MG63 (cell line): ENCODE results near the gene CTNNA3. TPM values are rescaled to one million over a fixed set of nuclear protein-coding genes. Genes with fewer than 3 reads are reported as not detected.
"Not testable (repeated sequence)": the region's sequence is repeated elsewhere in the genome, so short reads cannot be mapped to it uniquely, and the experiment has no call there.

Experiments used
- DNase-seq: peaks from one replicate; pipeline ENCODE4 v3.0.0-alpha.2; 2020
- H3K27me3 ChIP-seq: fragments of 250-450 bp; sonication (Bioruptor Pico); 2 replicates; pipeline ENCODE4 v1.5.1; 2020; ENCODE audit warnings: mild to moderate bottlenecking, moderate library complexity
- H3K36me3 ChIP-seq: fragments of 250-450 bp; sonication (Bioruptor Pico); 2 replicates; pipeline ENCODE4 v1.5.1; 2020; ENCODE audit warnings: mild to moderate bottlenecking, moderate library complexity
- H3K4me3 ChIP-seq: fragments of 250-450 bp; sonication (Bioruptor Pico); 2 replicates; pipeline ENCODE4 v1.5.1; 2020; ENCODE audit warnings: mild to moderate bottlenecking, moderate library complexity
- H3K9me3 ChIP-seq: fragments of 250-450 bp; sonication (Bioruptor Pico); 2 replicates; pipeline ENCODE4 v1.5.1; 2020; ENCODE audit warnings: mild to moderate bottlenecking, moderate library complexity
- total RNA-seq: library from RNA; depleted of rRNA; stranded (reverse); fragments of >200 nt; shearing (Covaris generic); gene quantifications from 2 replicates; pipeline ENCODE4 v1.2.3, GENCODE V29; 2014; ENCODE audit warnings: low replicate concordance; rRNA removed

The CTNNA3 gene
- total RNA-seq: 1.1 TPM in 1 of 2 replicates, not detected in the other

DNA sequence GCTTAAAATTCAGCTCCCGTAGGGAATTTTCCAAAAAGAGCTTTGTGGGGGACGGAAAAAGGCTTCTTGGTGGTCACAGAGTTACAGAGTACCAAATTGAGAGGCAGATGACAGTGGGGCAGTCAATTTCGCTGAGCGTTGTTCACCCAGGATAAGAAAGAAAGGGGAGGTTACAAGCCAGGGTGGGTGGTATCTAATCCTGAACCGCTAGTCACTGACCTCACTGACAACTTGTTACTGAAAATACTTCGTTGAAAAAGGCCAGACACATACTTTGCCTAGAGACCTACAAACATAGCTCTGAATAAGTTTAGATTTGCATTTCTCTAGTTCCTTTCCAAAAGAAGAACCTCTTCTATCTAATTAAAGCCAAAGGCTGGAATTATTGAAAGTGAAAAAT, at the start of gene CTNNA3:
CTNNA3 (minus strand) TSS at position 167 of the 400 bp plus-strand sequence.
- Histone ChIP-seq H3K27me3 (no peaks in the 10 kb centered on the region), H3K4me3 (peak within 1 kb of the TSS; percentile 15; the same call in 1 of the 2 replicates), H3K36me3 (no peaks in the 10 kb centered on the region), H3K9me3 (no peaks in the 10 kb centered on the region)
- DNase-seq: no peak

GRCh38 chr10:67735430-67735829, 39.4 kb upstream of the CTNNA3 start:
- no peaks in the 10 kb centered on the region for H3K9me3 ChIP-seq
- no peak for DNase-seq
- no peaks in the 10 kb centered on the region for H3K27me3 ChIP-seq
- H3K36me3 ChIP-seq: no peaks in the 10 kb centered on the region
- H3K4me3 ChIP-seq: no peak overlapping the region

DNA sequence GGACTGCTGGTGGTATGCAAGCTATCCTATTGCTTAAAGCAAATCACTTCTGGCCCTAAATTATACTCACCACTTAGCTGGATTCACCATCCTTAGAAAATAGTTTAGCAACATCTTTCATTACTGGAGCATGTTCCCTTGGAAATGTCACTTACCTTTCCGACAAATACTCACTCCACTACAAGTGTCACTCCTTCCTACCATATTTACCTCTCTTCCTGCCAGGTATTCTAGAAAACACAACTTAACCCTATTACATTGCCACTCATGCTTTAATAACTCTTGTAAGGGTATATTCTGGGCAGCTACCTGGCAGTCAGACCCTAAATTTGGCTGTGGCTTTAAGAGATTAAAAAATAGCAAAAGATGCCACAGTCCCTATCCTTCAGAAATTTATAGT, 37.5 kb upstream of the CTNNA3 start:
- no peak for DNase-seq
- no peak overlapping the region for H3K4me3 ChIP-seq
- no peaks in the 10 kb centered on the region for H3K9me3 ChIP-seq
- no peaks in the 10 kb centered on the region for H3K27me3 ChIP-seq
- no peaks in the 10 kb centered on the region for H3K36me3 ChIP-seq

- no peaks in the 10 kb centered on the region for H3K27me3 ChIP-seq
- no peak for DNase-seq
- H3K4me3 ChIP-seq: no peak overlapping the region
- H3K36me3 ChIP-seq: no peaks in the 10 kb centered on the region
- no peaks in the 10 kb centered on the region for H3K9me3 ChIP-seq
Measured at GRCh38 chr10:67725567-67725966, 29.6 kb upstream of the CTNNA3 start.

- no peak for DNase-seq
- Histone ChIP-seq H3K9me3 (no peaks in the 10 kb centered on the region), H3K4me3 (no peak overlapping the region), H3K27me3 (no peaks in the 10 kb centered on the region), H3K36me3 (no peaks in the 10 kb centered on the region)
Measured at GRCh38 chr10:67723601-67724000, 27.6 kb upstream of the CTNNA3 start.

DNA sequence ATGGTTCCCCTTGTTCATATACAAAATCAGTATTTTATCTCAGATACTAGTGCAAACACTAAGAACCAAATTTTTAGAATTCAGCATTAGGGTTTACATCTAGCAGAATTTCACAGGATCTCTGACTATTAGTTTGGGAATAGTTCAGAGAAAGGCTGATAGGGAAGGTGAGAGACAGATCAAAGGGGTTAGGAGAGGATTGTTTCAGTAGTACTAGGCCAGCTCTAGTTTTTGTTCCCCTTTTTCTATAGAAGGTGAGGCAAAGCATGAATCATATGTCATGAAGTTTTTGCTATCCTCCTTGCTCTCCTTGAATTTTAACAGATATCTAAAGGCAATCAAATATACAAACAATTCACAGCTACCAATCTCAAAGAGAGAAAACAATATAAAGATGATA, 26.1 kb upstream of the CTNNA3 start:
- no peak for DNase-seq
- Histone ChIP-seq H3K9me3 (no peaks in the 10 kb centered on the region), H3K27me3 (no peaks in the 10 kb centered on the region), H3K4me3 (no peak overlapping the region), H3K36me3 (no peaks in the 10 kb centered on the region)

GRCh38 chr10:67716455-67716854, 20.5 kb upstream of the CTNNA3 start:
- H3K4me3 ChIP-seq, H3K27me3 ChIP-seq, H3K36me3 ChIP-seq, DNase-seq, H3K9me3 ChIP-seq: not testable (repeated sequence)

DNA sequence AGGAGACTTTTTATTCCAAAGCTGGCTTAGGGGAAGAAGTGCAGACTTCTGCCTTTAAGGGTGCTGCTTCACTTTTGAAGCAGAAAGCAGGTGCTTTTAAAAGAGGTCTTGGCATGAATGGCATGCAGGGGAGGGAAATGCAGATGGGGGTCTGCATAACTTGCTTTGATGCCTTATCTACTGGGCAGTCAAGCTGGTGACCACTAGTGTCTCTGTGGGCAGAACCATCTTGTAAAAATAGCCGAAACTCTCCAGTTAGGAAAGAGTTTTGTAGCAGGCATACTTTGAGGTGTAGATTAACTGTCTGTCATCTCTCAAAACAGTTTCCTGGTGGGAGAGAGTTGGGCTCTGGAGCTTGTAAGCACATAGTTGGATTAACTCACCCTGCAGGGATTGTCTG, 9.9 kb upstream of the CTNNA3 start:
- Histone ChIP-seq H3K36me3 (no peaks in the 10 kb centered on the region), H3K27me3 (no peaks in the 10 kb centered on the region), H3K4me3 (no peak overlapping the region), H3K9me3 (no peaks in the 10 kb centered on the region)
- DNase-seq: no peak

- not testable (repeated sequence) for DNase-seq, H3K36me3 ChIP-seq, H3K27me3 ChIP-seq, H3K4me3 ChIP-seq, H3K9me3 ChIP-seq
Measured at GRCh38 chr10:67699613-67700270, 3.7 kb upstream of the CTNNA3 start.

DNA sequence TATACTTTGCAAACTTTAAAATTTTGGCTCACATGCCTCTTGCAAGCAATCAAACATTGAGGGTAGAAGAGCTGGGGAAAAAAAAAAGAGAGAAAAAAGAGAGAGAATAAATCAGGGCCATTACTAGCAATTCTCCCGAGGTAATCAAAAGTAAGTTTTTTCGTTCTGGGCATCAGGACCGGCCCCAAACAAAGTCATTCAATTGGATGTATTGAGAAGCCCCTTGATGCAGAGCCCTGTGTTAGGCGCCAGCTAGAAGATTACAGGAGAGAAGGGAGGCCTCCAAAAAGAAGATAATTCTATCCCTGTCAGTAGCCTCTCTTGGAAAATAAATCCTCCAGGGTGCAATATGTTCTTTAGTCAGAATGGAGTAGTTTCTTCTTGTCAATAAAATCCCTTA, 2.2 kb upstream of the CTNNA3 start:
- Histone ChIP-seq H3K27me3 (no peaks in the 10 kb centered on the region), H3K9me3 (no peaks in the 10 kb centered on the region), H3K36me3 (no peaks in the 10 kb centered on the region), H3K4me3 (no peak overlapping the region)
- no peak for DNase-seq

DNA sequence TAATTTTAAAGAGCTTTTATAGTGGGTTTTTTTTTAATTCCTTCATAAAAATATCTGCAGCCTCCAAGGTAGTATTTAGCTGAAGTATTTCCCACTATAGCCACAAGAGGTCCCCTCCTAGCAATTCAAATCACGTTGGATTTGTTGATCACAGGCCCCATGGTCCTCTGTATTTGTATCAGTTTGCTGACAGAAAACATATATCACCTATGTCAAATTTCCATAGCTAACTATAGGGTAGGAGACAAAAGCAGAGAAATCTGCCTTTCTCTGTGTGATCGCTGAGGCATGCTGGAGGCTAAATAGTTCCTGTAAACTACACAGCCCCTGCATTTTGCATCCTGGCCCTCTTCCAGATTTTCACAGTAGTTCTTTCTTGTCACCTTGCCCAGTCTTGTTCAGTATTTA, 1.7 kb upstream of the CTNNA3 start:
- no peaks in the 10 kb centered on the region for H3K27me3 ChIP-seq
- no peak overlapping the region for H3K4me3 ChIP-seq
- no peaks in the 10 kb centered on the region for H3K9me3 ChIP-seq
- no peak for DNase-seq
- no peaks in the 10 kb centered on the region for H3K36me3 ChIP-seq

GRCh38 chr10:67696679-67697078, 684 bp upstream of the CTNNA3 start:
- Histone ChIP-seq H3K9me3 (no peaks in the 10 kb centered on the region), H3K4me3 (no peak overlapping the region), H3K36me3 (no peaks in the 10 kb centered on the region), H3K27me3 (no peaks in the 10 kb centered on the region)
- DNase-seq: no peak

GRCh38 chr10:67695555-67695954, 440 bp downstream of the CTNNA3 start:
- no peak for DNase-seq

DNA sequence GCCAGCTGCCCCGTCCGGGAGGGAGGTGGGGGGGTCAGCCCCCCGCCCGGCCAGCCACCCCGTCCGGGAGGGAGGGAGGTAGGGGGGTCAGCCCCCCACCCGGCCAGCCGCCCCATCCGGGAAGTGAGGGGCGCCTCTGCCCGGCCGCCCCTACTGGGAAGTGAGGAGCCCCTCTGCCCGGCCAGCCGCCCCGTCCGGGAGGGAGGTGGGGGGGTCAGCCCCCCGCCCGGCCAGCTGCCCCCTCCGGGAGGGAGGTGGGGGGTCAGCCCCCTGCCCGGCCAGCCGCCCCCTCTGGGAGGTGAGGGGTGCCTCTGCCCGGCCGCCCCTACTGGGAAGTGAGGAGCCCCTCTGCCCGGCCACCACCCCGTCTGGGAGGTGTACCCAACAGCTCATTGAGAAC, 4.1 kb downstream of the CTNNA3 start:
- H3K27me3 ChIP-seq, DNase-seq, H3K9me3 ChIP-seq, H3K4me3 ChIP-seq, H3K36me3 ChIP-seq: not testable (repeated sequence)

More at GRCh38 chr10:67695555-67695954, 440 bp downstream of the CTNNA3 start:
- no peaks in the 10 kb centered on the region for H3K36me3 ChIP-seq
- H3K4me3 ChIP-seq: peak overlapping the region; percentile 15; the same call in 1 of the 2 replicates
- H3K9me3 ChIP-seq: no peaks in the 10 kb centered on the region
- no peaks in the 10 kb centered on the region for H3K27me3 ChIP-seq

DNA sequence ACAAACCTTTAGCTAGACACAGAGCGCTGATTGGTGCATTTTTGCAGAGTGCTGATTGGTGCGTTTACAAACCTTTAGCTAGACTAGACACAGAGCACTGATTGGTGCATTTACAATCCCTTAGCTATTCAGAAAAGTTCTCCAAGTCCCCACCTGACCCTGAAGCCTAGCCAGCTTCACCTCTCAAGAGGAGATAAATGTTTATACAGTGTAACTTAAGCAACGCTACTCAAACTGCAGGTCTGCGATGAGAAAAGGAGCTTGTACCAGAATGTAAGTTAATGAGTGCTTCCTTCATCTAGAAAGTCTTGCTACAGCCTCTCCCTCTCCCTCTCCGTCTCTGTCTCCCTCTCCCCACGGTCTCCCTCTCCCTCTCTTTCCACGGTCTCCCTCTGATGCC, 5.5 kb downstream of the CTNNA3 start:
- H3K9me3 ChIP-seq, H3K27me3 ChIP-seq, H3K4me3 ChIP-seq, DNase-seq, H3K36me3 ChIP-seq: not testable (repeated sequence)

DNA sequence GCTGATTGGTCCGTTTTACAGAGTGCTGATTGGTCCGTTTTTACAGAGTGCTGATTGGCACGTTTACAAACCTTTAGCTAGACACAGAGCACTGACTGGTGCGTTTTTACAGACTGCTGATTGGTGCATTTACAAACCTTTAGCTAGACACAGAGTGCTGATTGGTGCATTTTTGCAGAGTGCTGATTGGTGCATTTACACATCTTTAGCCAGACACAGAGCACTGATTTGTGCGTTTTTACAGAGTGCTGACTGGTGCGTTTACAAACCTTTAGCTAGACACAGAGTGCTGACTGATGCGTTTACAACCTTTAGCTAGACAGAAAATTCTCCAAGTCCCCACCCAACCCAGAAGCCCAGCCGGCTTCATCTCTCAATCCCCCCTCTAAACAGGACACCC, 11.9 kb downstream of the CTNNA3 start:
- not testable (repeated sequence) for H3K9me3 ChIP-seq, H3K36me3 ChIP-seq, H3K4me3 ChIP-seq, H3K27me3 ChIP-seq, DNase-seq

DNA sequence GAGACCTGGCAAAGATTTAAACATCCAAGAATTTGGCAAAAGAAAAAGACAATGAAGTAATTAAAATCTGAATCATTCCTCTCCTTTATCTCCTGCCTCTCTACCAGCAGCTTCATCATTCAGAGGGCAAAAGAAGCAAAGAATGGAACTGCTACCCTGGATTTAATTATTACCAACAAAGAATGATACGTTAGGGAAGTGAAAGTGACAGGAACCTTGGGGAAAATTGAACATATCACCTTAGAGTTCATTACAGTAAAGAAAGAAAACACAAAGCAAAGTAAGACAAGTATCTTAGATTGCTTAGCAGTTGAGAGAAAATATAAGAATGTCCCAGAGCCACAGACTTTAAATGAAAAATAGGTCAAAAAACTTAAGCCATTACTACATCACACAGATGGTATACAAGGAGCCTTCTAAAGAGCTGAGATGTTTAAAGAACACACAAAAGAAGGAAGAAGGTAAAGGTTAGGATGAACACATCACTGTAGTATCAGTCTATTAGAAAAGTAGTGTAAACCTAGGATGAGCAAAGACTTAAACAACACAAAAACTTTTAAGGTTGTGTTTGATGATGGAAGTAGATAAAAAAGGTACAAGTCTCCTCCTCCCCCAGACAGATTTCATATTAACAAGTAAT, 17.5 kb downstream of the CTNNA3 start:
- DNase-seq: no peak
- Histone ChIP-seq H3K36me3 (no peaks in the 10 kb centered on the region), H3K4me3 (no peak overlapping the region), H3K27me3 (no peaks in the 10 kb centered on the region), H3K9me3 (no peaks in the 10 kb centered on the region)

GRCh38 chr10:67676208-67676825, 19.7 kb downstream of the CTNNA3 start:
- no peaks in the 10 kb centered on the region for H3K9me3 ChIP-seq
- no peak for DNase-seq
- no peak overlapping the region for H3K4me3 ChIP-seq
- no peaks in the 10 kb centered on the region for H3K36me3 ChIP-seq
- no peaks in the 10 kb centered on the region for H3K27me3 ChIP-seq
